CD4-positive, alpha-beta T cell treated with Interleukin-10 for 1 hour (primary cell): ENCODE data around the gene STXBP1.
A peak's percentile ranks its signal among the peaks of the same experiment; 100 is the strongest.

ENCODE experiments used
- DNase-seq: peaks from one replicate; pipeline ENCODE4 v3.0.0-alpha.2; 2020

The STXBP1 gene

DNA sequence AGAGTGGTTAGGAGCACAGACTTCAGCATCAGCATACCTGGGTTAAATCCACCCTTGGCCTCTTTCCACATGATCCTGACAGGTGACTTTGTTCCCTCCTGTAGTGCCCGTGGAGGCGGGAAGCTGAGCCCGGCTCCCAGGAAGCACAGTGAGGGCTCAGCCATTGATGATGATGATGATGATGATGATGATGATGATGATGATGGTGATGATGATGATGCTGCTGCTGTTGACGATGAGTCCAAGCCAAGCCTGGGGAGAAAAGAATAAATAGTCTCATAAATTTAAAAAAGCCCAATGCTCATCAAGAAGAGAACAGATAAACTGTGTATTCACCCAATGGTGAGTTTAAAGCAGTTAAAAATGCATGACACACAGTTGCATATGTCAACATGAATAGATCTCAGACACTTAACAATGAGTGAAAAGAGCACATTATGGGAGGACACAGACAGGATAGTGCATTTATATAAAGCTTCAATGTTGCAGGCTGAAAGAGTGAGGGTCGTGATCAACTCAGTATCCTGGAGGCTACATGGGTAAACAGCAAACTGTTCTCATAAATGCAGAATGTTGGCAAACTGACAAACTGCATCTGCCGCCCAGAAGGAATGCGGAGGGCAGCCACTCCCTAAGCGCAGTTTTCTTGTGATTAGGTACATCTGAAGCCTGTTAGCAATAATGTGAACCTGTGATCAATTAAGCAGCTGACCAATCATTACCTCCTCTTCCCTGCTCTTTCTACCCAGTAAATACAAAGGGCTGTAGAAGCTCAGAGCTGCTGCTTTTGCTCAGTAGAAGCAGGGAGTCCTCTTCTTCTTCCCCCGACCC lies 83.0 kb downstream of the STXBP1 start:
- no peak for DNase-seq

DNA sequence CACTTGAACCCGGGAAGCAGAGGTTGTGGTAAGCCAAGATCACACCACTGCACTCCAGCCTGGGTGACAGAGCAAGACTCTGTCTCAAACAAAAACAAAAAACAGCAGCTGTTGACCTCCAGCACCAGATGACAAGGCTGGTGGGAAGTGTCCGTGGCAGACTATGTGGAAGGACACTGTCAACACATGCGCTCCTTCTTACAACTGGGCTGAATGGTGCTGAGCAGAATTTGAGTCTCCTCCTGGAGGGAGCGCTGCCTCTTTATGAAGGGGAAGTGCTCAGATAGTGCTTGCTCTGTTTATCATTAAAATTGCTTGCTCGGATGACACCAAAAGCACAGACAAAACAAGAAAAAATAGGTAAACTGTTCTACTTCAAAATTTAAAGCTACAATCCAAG lies 85.5 kb downstream of the STXBP1 start:
- DNase-seq = no peak

DNA sequence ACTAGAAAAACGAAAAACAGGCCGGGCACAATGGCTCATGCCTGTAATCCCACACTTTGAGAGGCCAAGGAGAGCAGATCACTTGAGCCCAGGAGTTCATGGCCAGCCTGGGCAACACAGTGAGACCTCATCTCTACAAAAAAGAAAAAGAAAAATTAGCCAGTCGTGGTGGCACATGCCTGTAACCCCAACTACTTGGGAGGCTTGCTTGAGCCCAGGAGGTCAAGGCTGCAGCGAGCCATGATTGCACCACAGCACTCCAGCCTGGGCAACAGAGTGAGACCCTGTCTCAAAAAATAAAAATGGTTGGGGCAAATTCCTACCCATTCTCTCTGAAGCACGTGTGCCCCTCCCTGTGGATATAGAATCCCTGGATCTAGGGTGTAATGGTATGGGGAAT lies 86.3 kb downstream of the STXBP1 start:
- no peak for DNase-seq

DNA sequence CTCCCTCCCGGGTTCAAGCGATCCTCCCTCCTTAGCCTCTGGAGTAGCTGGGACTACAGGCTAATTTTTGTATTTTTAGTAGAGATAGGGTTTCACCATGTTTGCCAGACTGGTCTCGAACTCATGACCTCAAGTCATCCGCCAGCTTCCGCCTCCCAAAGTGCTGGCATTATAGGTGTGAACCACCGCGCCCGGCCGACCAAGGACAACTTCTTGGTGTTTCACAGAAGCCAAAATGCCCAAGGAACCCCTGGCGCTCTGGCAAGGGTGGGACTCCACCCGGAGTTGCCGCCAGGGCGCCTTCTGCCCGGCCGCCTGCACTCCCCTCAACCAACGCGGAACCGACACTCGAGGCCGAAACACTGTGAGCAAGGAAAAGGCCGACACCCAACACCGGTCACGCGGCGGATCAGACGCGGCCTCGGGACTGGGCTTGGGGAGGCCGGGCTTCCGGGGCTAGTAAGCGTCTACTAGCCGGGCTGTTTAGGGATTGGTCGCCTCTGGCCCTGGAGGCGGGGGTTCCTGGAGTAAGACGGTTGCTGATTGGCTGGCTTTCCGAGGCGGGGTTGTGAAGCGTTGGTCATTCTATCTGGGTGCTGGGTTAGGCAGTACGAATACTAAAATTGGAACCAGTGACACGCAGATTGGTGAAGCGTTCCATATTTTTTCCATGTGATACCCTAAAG lies 87.1 kb downstream of the STXBP1 start:
- DNase-seq = peak; percentile 92

DNA sequence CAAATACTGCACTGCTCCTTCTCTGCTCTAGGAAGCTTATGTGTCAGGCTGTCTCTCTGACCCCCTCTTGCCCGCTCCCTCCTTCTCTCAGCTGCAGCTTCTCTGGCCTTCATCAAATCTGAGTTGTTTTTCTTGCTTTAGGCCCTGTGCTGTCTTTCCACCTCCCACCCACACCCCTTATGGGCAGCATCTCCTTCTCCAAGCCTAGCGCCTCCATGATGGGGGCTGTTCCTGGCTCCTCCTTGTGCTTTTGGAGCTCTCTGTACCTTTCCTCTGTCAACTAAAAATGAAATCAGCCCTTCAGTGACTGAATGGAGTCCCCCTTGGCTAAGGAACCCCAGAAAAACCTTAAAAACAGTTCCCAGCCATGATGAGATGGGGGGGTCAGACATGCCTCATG lies 88.1 kb downstream of the STXBP1 start:
- no peak for DNase-seq

DNA sequence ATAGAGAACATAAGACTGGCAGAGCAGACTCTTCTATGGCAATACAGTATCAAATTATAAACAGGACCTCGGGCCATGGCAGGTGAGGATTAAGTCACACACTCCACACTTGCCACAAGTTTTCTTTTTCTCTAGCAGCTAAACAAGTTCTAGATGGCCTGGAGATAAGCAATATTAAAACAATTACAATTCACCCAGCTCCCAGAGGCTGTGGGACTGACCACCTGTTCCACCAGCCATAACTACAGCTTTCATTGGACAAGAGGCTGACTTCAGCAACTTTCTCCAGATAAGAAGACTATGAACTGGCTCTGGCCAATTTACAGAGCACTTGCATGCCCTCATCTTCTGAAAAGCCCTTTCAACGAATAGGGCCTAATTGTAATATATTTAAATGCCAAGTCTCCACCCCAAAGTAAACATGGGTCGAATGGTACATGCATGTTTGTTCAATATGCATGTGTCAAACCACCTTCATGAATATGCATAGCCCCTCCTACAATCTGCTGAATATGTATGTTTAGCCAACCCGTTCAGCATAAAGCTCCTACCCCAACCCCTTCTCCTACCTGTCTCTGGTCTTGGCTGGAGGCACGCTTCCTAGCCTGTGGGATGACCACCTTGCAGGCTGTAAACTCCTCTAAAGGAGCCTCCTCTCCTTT lies 88.6 kb downstream of the STXBP1 start:
- no peak for DNase-seq

DNA sequence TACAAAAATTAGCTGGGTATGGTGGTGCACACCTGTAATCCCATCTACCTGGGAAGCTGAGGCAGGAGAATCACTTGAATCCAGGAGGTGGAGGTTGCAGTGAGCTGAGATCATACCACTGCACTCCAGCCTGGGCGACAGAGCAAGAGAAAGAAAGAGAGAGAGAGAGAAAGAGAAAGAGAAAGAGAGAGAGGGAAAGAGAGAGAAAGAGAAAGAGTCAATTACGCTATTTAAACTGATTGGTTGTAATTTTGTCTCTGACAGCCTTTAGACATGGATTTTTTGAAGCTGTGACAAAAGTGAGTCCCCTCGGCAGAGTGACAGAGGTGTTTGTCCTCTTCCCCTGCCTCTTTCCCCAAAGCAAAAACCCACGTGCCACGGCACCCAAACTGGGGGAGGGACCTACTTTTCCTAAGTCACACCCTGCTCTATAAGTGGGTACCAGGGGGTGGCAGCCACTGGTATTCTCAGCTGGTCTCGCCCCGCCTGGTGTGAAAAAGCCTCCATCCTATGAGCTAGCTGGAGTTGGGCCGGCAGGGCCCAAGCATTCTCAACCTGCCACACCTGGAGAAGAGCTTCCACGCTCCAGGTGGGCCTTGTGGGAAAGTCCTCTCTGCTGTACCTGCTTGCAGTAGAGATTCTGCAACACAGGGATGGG lies 91.3 kb downstream of the STXBP1 start:
- no peak for DNase-seq

DNA sequence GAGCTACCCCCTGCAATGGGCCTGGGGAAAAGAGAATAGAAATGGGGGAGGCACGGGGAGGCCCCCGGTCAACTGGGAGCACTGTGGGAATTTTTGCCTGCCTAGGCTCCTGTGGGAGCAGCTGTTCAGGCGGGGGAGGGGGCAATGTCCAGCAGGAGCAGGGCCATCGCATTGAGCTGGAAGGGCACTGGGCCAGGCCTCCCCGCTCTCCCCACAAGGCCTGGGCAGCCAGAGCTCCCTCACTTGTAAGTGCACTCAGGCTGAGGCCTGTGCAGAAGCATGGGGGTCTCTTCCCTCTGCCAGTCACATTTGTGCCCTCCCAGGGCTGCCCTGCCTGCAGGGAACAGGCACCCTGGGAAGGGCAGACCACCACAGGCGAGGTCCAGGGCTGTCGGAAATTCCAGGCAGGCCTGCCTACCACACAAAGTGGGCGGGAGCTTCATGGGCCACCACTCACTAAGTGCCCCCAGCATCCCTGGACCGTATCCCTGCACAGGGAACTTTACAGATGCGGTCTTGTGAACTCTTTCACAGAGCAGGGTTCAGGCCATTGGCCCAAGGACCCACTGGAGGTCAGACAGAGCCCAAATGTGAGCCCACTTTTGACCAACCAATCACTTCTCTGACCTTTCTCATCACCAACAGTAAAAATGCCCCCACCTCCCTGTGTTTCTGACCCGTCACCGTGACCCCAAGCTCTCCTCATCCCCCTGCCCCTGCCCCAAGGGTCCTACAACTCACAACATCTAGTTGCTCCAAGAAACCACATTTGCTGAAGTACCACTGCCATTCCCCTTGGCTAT lies 93.7 kb downstream of the STXBP1 start:
- no peak for DNase-seq

DNA sequence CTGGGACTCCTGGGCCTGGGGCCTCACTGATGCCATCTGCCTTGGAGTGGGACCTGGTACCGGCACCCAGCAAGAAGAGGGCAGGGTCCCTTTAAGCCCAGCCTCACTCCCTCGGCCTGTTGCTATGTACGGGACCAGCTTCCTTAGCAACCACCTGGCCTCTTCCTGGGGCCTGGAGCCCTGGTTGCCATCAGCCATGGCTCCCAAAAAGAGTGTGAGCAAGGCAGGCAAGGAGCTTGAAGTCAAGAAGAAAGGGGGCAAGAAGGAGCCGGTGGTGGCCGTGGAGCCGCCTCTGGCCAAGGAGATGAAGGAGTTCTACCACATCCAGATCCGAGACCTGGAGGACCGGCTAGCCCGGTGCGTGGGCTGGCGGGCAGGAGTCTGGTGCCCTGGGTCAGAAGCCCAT lies 94.8 kb downstream of the STXBP1 start, which contains the start of gene CFAP157:
Gene CFAP157, plus strand, starts transcription at position 153 of the 406 bp plus-strand sequence. Its CDS starts 44 bp downstream, at position 197.
- no peak for DNase-seq

DNA sequence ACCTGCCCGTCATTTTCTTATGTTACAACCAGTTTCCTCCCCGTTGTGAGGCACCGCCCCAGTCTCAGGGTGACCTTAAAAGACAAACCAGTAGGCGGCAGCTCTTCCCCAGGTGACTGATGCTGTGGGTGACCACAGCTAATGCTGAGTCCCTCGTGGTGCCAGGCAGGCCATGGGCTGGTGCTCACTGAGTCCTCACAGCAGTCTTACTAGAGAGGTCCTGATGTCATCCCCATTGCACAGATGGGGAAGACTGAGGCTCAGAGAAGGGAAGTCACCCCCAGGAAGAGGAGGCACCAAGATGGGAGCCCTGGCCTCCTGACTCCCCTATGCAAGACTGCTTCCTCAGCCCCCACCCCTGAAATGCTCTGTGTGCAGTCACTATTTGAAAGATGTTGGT lies 95.7 kb downstream of the STXBP1 start:
- DNase-seq = peak; percentile 73

DNA sequence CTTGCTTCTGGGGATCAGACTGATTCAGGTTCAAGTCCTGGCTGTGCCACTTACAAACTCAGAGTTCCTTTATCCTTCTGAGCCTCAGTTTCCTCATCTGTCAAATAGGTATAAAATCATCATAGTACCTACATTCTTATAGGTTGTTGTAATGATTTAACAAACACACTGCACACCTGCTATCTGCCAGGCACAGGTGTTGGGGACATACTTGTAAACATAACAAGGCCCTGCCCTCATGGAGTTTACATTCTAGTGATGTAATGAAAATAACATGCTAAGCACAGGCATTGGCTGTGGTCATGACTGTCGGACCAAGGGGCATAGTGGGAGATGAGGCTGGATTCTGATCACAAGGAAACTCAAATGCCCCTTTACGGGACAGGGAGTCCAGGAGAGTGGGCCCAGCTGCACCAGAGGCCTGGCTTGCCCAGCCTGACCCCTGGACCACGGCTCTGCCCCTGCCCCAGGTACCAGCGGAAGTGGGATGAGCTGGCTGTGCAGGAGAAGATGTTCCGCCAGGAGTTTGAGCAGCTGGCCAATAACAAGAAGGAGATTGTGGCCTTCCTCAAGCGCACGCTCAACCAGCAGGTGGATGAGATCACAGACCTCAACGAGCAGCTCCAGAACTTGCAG lies 97.0 kb downstream of the STXBP1 start:
- no peak for DNase-seq

DNA sequence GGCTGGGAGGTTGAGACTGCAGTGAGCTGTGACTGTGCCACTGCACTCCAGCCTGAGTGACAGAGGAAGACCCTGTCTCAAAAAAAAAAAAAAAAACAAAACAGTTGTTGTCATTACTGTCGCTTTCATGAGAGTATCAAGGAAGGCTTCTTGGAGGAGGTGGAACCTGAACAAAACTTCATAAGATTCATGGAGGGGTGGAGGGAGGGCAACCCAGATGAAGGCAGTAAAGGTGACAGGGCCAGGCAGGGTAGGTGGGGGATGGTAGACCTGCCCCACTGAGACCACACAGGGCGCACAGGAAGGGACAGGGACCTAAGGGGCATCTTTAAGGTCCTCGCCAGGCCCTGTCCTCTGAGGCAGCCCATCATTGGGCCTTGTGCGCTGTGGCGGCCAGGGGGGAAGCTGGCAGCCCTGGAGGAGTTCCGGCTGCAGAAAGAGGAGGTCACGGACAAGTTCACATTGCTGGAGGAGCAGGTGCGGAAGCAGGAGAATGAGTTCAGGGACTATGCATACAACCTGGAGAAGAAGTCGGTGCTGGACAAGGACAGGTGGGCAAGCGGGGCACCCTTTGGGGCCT lies 98.2 kb downstream of the STXBP1 start:
- DNase-seq = no peak

DNA sequence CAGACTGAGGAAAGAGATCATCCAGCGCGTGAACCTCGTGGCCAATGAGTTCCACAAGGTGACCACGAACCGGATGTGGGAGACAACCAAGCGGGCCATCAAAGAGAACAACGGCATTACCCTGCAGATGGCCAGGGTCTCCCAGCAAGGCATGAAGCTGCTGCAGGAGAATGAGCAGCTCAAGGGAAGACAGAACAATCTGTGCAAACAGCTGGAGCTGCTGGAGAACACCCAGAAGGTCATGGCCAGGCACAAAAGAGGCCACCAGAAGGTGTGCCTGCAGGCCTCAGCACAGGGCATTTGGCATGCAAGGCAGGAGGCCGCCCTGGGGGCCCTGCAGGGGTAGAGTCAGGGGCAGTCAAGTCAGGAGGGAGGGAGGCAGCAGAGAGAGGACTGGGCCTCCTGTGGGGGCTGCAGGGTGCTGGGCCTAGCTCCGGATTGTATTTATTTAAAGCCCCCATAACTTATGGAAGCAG lies 99.2 kb downstream of the STXBP1 start:
- DNase-seq = no peak

DNA sequence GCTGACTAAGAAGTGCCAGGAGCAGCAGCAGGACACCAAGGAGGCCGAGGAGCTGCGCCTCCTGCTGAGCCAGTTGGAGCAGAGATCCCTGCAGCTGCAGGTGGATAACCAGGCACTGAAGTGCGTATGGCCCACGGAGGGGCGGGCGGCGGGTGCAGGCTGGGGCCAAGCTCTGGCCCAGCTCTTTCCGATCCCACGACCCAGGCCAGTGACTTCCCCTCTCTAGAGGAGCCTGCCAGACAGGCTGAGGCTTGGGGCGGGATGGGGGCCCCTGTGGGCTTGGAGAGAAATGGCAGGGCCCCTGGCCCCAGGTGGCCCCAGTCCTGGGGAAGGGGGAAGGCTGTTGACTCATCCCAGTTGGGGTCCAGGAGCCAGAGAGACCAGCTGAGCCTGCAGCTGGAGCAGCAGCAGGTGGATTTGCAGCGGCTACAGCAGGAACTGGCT lies 99.8 kb downstream of the STXBP1 start:
- no peak for DNase-seq

DNA sequence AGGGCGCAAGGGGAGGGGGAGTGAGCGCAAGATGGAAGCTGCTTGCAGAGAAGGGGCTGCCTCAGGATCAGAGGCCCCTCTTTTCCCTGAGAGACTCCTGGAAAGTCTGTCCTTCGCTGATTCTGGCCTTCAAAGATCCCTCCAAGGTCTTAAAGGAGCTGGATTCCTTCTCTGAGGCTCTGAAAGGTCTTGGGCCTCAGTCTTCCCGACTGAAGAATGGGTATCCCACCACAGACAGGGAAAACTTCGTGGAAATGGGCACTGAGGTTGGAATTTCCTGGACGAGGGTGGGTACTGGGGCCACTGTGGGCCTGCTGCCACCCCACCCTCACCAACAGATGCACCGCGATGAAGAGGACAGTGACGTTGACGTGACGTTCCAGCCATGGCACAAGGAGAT lies 100.3 kb downstream of the STXBP1 start:
- no peak for DNase-seq

DNA sequence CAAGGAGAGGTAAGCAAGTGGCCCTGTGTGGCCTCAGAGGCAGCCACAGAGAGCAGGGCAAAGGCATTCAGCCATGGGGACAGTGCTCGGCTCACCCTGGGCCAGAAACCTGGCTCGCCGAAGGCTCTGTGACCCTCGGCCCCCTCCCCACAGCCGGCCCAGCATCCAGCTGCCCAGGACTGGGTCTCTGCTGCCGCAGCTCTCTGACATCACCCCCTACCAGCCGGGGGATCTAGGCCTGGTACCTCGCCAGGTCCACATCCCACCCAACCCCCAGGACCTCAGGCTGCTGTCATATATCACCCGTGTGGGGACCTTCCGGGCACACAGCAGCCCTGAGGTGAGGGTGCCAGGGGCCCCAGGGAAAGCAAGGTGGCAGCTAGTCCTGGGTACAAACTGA lies 100.8 kb downstream of the STXBP1 start:
- no peak for DNase-seq

DNA sequence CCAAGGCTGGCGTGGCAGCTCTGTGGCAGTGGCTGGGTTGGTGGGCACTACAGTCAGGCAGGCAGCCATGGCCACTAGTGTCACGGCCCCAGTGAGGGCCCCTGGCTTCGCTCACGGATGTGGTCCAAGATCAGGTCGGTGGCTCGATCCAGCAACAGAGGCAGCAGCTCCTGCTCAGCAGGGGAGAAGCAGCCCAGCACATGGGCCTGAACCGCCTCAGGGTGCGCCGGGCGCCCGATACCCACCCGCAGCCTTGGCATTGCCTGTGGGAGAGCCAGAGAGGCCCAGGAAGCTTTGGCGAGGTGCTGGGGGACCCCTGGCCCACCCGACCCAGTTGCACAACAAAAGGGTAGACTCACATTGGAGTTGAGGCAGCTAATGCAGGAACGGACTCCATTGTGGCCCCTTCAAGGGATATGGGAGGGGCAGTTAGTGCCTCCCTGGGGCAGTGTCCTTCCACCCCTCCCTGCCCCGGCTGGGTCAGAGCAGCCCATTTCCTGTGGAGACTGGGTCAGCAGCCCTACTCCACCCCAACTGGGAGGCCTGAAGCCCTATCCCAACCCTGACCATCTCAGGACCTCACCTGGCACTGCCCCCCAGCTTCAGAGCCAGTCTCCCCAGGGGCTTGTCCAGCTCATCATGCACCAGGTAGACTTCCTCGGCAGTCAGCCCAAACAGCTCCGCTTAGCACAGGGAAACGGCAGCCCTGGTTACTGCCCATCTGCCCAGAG lies 102.1 kb downstream of the STXBP1 start:
- no peak for DNase-seq

DNA sequence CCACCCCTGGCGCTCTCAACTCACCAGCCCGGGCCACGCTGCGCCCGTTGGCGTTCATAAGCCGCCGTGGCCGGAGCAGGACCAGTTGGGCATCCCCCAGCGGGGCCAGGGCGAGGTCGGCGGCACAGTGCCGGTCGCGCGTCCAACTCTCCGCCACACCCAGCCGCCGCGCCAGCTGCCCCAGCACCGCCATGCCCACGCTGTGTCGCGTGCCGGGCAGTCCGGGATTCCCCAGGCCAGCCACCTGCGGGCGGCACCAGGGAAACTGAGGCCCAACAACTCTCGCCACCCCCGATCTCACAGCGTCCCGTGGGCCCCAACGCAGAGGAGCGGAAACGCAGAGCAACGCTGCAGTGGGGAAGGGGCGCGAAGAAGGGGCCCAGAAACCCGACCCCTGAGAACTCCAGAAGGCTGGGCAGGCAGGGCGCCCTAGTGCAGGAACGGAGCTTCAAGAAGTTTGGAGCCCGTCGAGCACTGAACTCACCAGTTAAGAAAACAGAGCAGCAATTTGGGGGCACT lies 102.9 kb downstream of the STXBP1 start:
- DNase-seq = no peak

DNA sequence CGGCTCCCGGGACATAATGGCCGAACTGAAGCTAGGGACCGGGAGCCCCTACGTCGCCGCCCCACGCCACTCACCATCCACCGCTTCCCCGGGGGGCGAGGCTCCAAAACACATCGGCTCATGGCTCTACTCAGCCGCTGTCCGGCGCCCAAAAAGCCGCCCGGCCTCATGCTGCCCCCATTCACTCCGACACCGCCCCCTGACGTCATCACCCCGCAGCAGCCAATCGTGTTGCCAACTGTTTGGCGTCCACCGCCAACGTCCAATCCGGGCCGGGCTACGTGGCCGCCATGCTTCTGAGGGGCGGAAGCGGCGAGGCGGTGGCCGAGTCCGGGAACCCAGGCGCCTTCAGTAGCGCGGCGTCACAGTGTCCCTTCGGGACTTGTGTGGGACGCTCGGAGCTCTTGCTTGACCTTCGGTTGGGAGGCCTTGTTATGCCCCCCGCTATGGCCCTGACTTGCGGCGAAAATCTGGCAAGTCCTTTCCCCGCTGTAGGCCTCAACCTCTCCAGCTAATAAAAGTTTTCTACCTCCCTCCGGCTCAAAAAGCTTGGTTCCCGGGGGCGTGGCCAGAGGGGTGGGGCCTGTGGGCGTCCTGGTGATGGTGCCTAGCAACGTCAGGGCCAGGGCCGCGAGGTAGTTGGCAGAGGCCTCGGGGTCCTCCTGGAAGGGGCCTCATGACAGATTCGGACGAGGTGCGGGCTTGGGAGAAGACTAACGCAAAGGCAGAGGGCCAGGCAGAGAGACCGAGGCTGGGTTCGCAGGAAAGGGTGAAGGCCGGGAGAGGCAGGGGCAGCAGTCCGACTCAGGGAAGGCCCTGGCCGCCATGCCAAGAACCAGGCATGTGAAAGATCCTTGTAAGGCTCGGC lies 103.6 kb downstream of the STXBP1 start, which contains the start of the genes PTRH1 and TTC16:
Gene PTRH1, minus strand, starts transcription at position 194 of the 868 bp plus-strand sequence. Its CDS starts 24 bp downstream, at position 170.
Gene TTC16, plus strand, starts transcription at position 610 of the 868 bp plus-strand sequence. Its CDS starts 67 bp downstream, at position 677.
- DNase-seq = peak; percentile 96
